HG02981 (cell line): ENCODE measurements around the gene ZMAT5.

Experiments used
- ATAC-seq: cut with Tn5 transposase; IDR thresholded peaks from one replicate; pipeline ENCODE4 v1.9.1; 2021; ENCODE audit warnings: mild to moderate bottlenecking, moderate library complexity; ENCODE audit not compliant: unreplicated experiment

ZMAT5 gene

DNA sequence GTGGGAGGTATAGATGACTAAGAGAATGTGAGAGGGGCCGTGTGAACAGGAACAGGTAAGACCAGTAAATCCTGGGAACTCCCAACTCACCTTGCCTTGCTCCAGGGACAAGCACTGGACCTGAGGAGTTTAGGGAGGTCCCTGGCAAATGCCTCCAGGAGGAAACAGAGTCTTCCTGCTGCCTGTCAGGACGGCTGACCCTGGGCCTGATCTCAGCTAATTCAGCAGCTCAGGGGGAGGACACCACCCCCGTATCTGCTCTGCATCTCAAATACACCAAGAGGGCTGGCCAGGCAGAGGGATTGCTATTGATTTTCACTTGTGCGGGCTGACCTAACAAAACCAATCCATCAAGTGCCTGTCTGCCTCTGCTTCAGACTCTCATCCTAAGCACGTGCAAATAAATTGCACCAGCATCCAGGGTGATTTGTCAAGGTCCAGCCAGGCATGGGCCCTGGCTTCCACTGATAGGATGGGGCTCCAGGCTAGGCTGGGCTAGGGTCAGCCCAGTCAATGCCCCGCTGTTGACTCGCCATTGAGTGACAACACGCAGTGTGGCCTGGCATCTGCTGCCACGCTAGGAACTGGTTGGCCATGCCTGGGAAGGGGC is 20.7 kb upstream of the ZMAT5 start:
- ATAC-seq, result no peak

DNA sequence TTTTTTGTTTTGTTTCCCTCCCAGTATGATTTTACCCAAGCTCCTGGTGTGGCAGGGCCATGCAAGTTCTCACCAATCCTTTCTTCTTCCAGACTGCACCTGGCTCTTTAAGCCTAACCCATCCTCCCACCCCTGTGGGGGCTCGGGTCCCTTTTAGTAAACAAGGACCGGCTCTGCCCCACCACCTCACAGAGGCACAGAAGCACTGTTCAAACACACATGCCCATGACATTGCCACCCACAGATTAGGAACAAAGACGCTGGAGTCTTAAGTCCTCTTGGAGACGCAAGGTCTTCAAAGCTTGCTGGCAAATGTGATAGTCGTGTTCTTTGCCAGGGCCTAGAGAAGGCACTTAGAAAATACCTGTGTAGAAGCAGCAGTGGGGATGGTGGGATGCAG is 19.2 kb upstream of the ZMAT5 start:
- no peak for ATAC-seq

DNA sequence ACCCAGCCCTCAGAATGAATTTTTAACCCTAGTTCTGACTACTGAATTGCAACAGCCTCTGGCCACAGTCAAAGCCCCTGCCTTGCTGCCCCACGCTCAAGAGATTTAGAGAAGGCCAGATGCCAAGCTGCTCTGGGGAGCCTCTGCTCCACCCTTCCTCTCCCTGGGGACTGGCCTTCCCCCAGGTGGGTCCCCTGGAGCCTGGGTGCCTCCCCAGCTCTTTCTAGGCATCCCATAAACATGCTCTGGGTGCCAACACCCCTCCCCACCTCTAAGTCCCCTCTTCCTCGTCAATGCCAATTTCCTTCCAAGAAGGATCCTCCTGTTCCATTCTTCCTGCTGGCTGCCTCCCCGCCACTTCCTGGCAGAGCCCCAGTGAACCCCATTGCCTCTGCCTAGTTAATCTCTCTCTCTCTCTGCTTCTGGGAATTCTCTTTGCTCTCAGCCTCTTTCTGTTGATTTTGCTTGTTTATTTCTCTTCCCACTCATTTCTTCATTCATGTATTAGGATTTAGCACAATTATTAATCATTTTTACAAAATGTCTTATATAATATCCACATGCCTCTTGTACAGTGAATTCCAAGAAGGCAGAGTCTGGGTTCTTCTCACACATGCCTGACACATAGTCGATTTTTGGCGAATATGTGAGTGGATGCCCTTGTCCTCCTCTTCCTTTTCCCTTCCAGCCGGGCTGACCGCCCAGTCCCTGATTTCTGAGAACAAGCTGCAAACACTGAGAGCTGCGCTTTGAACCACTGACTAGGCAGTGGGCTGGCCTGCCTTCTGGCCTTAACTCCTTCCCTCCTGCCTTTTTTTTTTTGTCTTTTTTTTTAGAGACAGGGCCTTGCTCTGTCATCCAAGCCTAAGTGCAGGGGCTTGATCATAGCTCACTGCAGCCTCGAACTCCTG is 17.9 kb upstream of the ZMAT5 start:
- ATAC-seq, result no peak

DNA sequence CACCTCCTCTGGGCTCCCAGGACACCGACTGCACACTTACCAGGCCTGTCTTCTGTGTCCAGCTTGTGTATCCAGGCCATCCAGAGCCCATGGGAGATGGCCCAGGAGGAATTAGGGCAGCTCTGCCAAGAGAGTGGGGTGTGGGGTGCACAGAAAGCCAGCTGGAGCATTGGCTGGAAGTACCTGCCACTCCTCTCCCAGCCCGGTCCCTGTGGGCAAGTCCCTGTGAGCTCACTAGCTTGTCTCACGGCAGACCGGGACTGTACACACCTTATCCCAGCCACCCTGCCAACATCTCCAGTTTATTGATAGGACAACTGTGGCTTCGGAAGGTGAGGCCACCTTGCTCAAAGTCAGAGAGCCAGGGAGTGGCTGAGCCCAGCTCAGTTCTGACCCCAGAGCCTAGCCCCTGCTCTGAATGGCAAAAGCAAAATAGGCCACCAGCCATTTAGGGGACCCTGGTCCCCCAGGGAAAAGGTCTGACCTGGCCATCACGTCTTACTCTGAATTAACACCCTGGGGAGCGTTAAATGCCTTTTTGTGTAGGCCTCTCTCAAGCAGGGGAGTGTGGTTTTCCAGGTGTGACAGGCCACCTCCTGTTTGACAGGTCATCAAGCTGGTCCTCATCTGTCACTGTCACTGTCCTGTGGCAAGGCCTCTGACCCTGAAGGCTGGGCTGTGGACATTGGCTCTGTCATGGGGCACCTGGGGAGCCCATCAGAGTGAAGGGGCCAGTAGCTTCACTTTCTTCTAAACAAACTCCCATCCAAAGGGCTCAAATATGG is 15.4 kb upstream of the ZMAT5 start:
- no peak for ATAC-seq

GRCh38 chr22:29780748-29781676 is 14.2 kb upstream of the ZMAT5 start:
- no peak for ATAC-seq

DNA sequence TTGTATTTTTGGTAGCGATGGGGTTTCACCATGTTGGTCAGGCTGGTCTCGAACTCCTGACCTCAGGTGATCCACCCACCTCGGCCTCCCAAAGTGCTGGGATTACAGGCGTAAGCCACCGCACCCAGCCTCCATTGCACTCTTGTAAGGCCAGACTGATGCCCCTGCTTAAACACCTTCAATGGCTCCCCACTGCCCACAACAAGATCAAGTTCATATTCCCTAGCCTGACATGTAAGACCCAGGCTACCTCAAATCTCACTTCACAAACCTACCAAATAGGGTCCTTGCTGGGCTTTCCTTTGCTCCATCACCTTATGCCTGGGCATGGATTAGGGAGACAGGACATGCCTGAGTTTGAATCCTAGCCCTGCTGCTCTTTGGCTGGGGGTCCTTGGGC is 13.4 kb upstream of the ZMAT5 start:
- no peak for ATAC-seq

GRCh38 chr22:29773233-29773632 is 6.4 kb upstream of the ZMAT5 start:
- ATAC-seq, result no peak

DNA sequence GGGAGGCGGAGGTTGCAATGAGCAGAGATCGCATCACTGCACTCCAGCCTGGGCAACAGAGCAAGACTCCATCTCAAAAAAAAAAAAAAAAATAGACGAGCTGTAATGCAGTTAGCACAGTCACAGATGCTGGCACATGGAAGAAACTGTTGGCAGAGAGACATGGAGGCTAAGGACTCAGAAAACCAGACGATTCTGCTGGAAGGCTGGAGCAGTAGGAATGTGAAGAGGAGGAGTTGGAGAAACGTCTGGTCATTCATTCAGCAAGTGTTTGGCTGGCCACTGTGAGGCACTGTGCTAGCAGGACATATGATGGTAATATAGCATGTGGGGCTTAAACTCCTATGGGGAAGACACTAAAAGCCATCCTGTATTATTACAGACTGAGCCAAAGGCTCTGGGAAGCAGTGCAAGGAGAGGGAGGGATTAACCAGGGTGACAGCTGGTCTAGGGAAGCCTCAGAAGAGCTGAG is 5.4 kb upstream of the ZMAT5 start:
- no peak for ATAC-seq

DNA sequence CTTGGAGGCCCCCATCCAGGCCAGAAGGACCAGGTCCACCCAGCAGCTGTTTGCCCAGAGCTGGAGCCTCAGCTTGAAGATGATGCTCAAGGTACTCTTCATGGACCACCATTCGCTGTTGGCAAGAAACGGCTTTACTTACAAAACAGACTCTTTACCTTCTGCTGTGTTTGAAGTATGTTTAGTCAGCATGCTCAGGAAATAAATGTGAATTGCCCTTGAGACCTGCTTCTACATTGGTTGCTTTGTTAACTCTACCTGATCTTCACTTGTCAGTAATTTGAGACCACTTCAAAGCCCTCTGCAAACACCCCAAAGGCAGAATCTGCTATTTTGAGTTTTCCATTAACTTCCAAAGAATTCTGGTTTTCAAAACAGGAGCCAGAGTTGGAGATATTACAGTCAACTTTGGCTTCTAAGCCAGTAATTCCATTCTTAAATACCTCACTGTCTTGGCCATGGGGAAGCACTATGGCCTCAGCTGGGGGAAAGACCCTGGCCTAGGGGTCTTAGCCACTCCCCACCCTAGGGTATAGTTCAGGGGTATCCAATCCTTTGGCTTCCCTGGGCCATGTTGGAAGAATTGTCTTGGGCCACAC is 3.0 kb upstream of the ZMAT5 start:
- no peak for ATAC-seq

DNA sequence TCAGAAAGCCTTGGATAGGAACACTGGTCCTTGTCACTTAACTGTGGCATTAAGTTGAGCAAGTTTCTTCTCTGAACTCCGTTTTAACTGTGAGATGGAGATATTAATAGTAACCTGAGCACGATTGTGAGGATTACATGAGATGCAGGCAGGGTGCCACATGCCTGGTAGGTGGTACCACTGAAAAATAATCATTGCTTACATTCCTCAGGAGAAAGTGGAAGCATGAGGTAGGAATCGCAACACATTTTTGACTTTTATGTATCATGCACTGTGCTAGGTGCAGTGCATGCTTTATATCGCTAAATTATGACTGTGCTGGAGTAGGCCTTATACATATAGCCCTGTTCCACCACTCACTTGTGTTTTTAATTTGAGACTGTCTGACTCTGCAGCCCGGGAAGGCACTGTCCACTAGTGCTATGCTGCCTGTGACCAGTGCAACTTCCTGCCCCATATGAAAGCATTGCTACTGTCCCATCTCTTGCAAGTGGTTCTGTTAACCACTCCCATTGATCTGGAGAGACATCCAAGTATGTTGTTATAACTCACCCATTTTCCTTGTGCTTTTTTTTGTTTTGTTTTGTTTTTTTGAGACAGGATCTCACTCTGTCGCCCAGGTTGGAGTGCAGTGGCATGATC is 1.4 kb upstream of the ZMAT5 start:
- ATAC-seq, result no peak

DNA sequence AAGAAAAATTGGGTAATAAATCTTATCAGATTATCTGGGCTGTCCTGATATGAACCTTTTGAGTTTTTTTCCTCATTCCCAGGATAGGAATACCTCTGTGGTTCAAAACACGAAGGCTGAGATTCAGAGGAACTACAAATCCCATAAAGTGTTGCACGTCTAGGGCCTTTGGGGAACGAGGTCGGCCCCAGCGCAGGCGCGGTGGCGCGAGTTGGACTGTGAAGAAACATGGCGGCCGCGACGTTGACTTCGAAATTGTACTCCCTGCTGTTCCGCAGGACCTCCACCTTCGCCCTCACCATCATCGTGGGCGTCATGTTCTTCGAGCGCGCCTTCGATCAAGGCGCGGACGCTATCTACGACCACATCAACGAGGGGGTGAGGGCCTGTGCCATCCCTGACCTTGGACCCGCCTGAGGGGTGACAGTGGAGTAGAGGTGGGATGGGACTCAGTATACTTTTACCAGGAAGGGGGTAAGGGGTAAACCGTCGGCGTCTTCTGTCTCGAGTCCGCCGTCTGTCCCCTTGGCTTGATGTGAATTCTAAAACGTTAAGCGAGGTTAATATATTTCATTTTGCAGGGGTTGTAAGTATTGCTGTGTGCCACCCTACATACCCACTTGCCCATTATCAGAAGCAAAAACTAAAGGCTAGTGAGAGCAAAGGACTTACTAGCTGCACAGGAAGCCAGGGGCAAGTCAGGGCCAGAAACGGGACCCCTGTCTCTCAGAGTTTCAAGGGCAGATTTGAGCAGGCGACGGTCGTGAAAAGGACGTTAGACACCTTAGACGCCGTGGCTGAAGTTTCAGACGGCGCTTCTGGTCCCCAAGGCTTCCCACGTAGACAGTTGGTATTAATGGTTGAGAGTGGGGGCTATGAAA is 604 bp upstream of the ZMAT5 start, which contains the start of gene UQCR10:
Gene UQCR10 (plus strand): TSS at position 199 of the 881 bp plus-strand sequence. CDS start 30 bp downstream, at position 229.
- peak; percentile 52 for ATAC-seq

DNA sequence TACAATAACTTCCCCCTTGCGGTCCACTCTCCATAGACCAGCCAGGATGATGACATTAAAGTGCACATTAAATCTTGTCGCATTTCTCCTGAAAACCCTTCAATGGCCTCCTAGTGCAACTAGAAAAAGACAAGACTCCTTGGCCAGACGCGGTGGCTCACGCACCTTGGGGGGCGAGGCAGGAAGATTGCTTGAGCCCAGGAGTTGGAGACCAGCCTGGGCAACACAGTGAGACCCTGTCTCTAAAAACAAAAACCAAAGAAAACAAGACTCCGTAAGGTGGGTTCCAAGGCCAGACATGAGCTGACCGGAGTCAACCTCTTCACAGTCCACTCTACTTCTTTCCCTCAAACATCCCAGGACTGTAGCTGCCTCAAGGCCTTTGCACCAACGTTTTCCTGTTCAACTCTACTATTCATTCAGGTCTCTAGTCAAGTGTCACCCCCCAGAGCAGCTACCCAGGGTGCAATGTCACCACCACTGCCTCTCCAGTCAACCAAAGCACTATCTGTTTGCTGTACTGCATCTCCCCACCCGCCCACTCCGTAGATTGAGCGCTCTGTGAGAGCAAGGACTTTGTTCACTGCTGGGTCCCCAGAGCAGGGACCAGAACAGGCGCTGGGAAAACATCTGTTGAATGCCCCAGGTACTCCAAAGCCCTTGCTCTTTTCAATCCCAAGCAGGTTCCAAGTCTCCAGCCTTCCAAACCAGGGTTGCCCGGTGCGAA is 739 bp downstream of the ZMAT5 start:
- ATAC-seq, result peak; percentile 17

DNA sequence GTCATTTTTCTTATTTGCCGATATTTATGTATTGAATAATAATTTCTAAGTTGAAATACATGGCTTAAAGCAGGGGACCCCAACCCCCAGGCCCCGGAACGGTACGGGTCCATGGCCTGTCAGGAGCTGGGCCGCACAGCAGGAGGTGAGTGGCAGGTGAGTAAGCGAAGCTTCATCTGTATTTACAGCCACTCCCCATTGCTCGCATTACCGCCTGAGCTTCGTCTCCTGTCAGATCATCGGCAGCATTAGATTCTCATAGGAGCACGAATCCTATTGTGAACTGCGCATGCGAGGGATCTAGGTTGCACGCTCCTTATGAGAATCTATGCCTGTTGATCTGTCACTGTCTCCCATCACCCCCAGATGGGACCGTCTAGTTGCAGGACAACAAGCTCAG is 4.5 kb downstream of the ZMAT5 start:
- ATAC-seq, result no peak

- ATAC-seq, result no peak
Observed at GRCh38 chr22:29758959-29759358, 7.8 kb downstream of the ZMAT5 start.

DNA sequence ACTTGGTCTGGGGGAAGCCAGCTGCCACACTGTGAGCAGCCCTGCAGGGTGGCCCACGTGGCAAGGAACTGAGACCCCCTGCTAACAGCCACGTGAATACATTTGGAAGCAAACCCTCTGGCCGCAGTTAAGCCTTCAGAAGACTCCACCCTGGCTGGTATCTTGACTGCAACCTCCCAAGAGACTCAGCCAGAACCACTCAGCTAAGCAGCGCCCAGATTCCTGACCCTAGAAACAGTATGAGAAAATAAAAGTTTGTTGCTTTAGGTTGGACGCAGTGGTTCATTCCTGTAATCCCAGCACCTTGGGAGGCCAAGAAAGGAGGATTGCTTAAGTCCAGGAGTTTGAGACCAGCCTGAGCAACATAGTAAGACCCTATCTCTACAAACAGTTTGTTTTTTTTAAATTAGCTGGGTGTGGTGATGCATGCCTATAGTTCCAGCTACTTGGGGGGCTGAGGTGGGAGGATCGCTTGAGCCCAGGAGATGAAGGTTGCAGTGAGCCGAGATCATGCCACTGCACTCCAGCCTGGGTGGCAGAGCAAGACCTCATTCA is 8.7 kb downstream of the ZMAT5 start:
- no peak for ATAC-seq

GRCh38 chr22:29757096-29757495 is 9.7 kb downstream of the ZMAT5 start:
- no peak for ATAC-seq

GRCh38 chr22:29756341-29756740 is 10.5 kb downstream of the ZMAT5 start:
- no peak for ATAC-seq
